22Rv1 (cell line): ENCODE data around the gene SLC30A10.
"Not testable (repeated sequence)": the region's sequence is repeated elsewhere in the genome, so short reads cannot be mapped to it uniquely, and the experiment has no call there.

ENCODE experiments used
- H3K27ac ChIP-seq: fragments of 450-650 bp; 2 replicates; pipeline ENCODE4 v1.5.1; 2017
- CTCF ChIP-seq: fragments of 450-650 bp; IDR thresholded peaks from 2 replicates; pipeline ENCODE4 v1.5.1; 2017; ENCODE audit warnings: mild to moderate bottlenecking
- ZFX ChIP-seq: fragments of 450-650 bp; IDR thresholded peaks from 2 replicates; pipeline ENCODE4 v1.6.1; 2017; ENCODE audit warnings: antibody characterized with exemption, borderline replicate concordance

Gene SLC30A10

GRCh38 chr1:219871427-219872057 is 56.8 kb downstream of the SLC30A10 start:
- TF ChIP-seq ZFX (no peak), CTCF (no peak)
- no peak overlapping the region for H3K27ac ChIP-seq

- not testable (repeated sequence) for H3K27ac ChIP-seq
These were observed 59.7 kb downstream of the SLC30A10 start for GRCh38 chr1:219868615-219869014.
